ENCODE measurements around the gene TIGD7. TPM values are rescaled to one million over a fixed set of nuclear protein-coding genes. Genes with fewer than 3 reads are reported as not detected.

Gene TIGD7
- total and polyA plus RNA-seq, 4 donors = 2.9 to 11.5 (median 3.9) TPM

Other genes starting within 250 kb of the TIGD7 start
- gene IL32, start 239.8 kb downstream of the TIGD7 start, total RNA-seq = 100 to 1,000 TPM in 1 of 2 donors, 10 to 100 TPM in 1; 83.7 to 153 TPM
- gene IL32, start 239.8 kb downstream of the TIGD7 start, polyA plus RNA-seq = 100 to 1,000 TPM; 247 to 275 TPM
- gene ZSCAN10, start 206.1 kb downstream of the TIGD7 start, total RNA-seq = under 1 TPM in 1 of 2 donors, not detected in 1; 0.21 TPM
- gene ZSCAN10, start 206.1 kb downstream of the TIGD7 start, polyA plus RNA-seq = under 1 TPM in 1 of 2 donors, not detected in 1; 0.02 TPM
- 10 to 100 TPM in 1 of 2 donors, 1 to 10 TPM in 1; 9.8 to 12.7 TPM for gene ZNF205, start 192.8 kb downstream of the TIGD7 start, total RNA-seq
- 10 to 100 TPM; 10.2 to 33.0 TPM for gene ZNF205, start 192.8 kb downstream of the TIGD7 start, polyA plus RNA-seq
- 10 to 100 TPM; 12.8 to 13.1 TPM for gene ZNF213, start 170.4 kb downstream of the TIGD7 start, total RNA-seq
- 10 to 100 TPM in 1 of 2 donors, 1 to 10 TPM in 1; 7.8 to 10.3 TPM for gene ZNF213, start 170.4 kb downstream of the TIGD7 start, polyA plus RNA-seq
- not detected for gene OR1F1, start 117.2 kb downstream of the TIGD7 start, total RNA-seq
- not detected for gene OR1F1, start 117.2 kb downstream of the TIGD7 start, polyA plus RNA-seq
- 1 to 10 TPM; 6.5 to 7.8 TPM for gene ZNF200, start 70.3 kb downstream of the TIGD7 start, total RNA-seq
- 1 to 10 TPM; 4.3 to 6.4 TPM for gene ZNF200, start 70.3 kb downstream of the TIGD7 start, polyA plus RNA-seq
- gene MEFV, start 48.8 kb downstream of the TIGD7 start, total RNA-seq = 10 to 100 TPM in 1 of 2 donors, 1 to 10 TPM in 1; 4.8 to 11.3 TPM
- 10 to 100 TPM in 1 of 2 donors, 1 to 10 TPM in 1; 1.3 to 21.7 TPM for gene MEFV, start 48.8 kb downstream of the TIGD7 start, polyA plus RNA-seq
- 10 to 100 TPM; 27.3 to 48.4 TPM for gene ZNF263, start 21.9 kb downstream of the TIGD7 start, total RNA-seq
- 10 to 100 TPM; 13.4 to 23.9 TPM for gene ZNF263, start 21.9 kb downstream of the TIGD7 start, polyA plus RNA-seq
- 10 to 100 TPM; 23.8 to 35.1 TPM for gene ZNF75A, start 67 bp upstream of the TIGD7 start, total RNA-seq
- 10 to 100 TPM; 11.3 to 19.0 TPM for gene ZNF75A, start 67 bp upstream of the TIGD7 start, polyA plus RNA-seq
- gene OR2C1, start 50.5 kb upstream of the TIGD7 start, total RNA-seq = under 1 TPM in 1 of 2 donors, not detected in 1; 0.51 TPM
- gene OR2C1, start 50.5 kb upstream of the TIGD7 start, polyA plus RNA-seq = under 1 TPM in 1 of 2 donors, not detected in 1; 0.05 TPM
- gene ZSCAN32, start 95.6 kb upstream of the TIGD7 start, total RNA-seq = 10 to 100 TPM; 10.4 to 11.9 TPM
- gene ZSCAN32, start 95.6 kb upstream of the TIGD7 start, polyA plus RNA-seq = 10 to 100 TPM in 1 of 2 donors, 1 to 10 TPM in 1; 7.2 to 12.0 TPM
- 10 to 100 TPM in 1 of 2 donors, 1 to 10 TPM in 1; 8.5 to 10.6 TPM for gene ZNF174, start 95.8 kb upstream of the TIGD7 start, total RNA-seq
- 1 to 10 TPM; 3.1 to 5.1 TPM for gene ZNF174, start 95.8 kb upstream of the TIGD7 start, polyA plus RNA-seq
- gene ZNF597, start 138.1 kb upstream of the TIGD7 start, total RNA-seq = 1 to 10 TPM; 3.3 to 4.2 TPM
- 1 to 10 TPM; 1.5 TPM for gene ZNF597, start 138.1 kb upstream of the TIGD7 start, polyA plus RNA-seq
- gene NAA60, start 138.2 kb upstream of the TIGD7 start, total RNA-seq = 10 to 100 TPM; 16.6 to 57.7 TPM
- 10 to 100 TPM; 46.9 to 50.1 TPM for gene NAA60, start 138.2 kb upstream of the TIGD7 start, polyA plus RNA-seq
- not detected for gene C16orf90, start 190.1 kb upstream of the TIGD7 start, total RNA-seq
- not detected for gene C16orf90, start 190.1 kb upstream of the TIGD7 start, polyA plus RNA-seq
- 10 to 100 TPM; 26.2 to 41.2 TPM for gene CLUAP1, start 195.6 kb upstream of the TIGD7 start, total RNA-seq
- gene CLUAP1, start 195.6 kb upstream of the TIGD7 start, polyA plus RNA-seq = 10 to 100 TPM in 1 of 2 donors, 1 to 10 TPM in 1; 8.8 to 15.7 TPM